Cortex of kidney (tissue), 1 donor: ENCODE data around the gene ANO6.
"Not testable (repeated sequence)": the region's sequence is repeated elsewhere in the genome, so short reads cannot be mapped to it uniquely, and the experiment has no call there.

Source experiments
- DNase-seq: peaks from one replicate; lab custom pipeline; 2025; lab: John Stamatoyannopoulos, UW

Gene ANO6

GRCh38 chr12:45215419-45216229 lies at the start of gene ANO6:
Gene ANO6 (plus strand): TSS chr12:45216095. CDS start chr12:45216322, 227 bp downstream.
- peak; percentile 30 for DNase-seq

GRCh38 chr12:45168976-45169375 lies 46.9 kb upstream of the ANO6 start:
- no peak for DNase-seq

- no peak for DNase-seq
Measured at GRCh38 chr12:45170456-45171042, 45.3 kb upstream of the ANO6 start.

GRCh38 chr12:45173293-45173692 lies 42.6 kb upstream of the ANO6 start:
- DNase-seq: not testable (repeated sequence)

GRCh38 chr12:45174595-45174994 lies 41.3 kb upstream of the ANO6 start:
- DNase-seq: no peak

GRCh38 chr12:45178771-45179170 lies 37.1 kb upstream of the ANO6 start:
- no peak for DNase-seq

GRCh38 chr12:45182511-45182910 lies 33.4 kb upstream of the ANO6 start:
- DNase-seq: no peak

GRCh38 chr12:45183246-45183645 lies 32.6 kb upstream of the ANO6 start:
- DNase-seq: no peak

- DNase-seq: no peak
Measured at GRCh38 chr12:45184147-45184963, 31.5 kb upstream of the ANO6 start.

GRCh38 chr12:45186762-45187161 lies 29.1 kb upstream of the ANO6 start:
- DNase-seq: no peak

GRCh38 chr12:45189766-45190403 lies 26.0 kb upstream of the ANO6 start:
- no peak for DNase-seq

GRCh38 chr12:45191239-45191638 lies 24.7 kb upstream of the ANO6 start:
- DNase-seq: no peak

- DNase-seq: no peak
Measured at GRCh38 chr12:45192707-45193106, 23.2 kb upstream of the ANO6 start.

GRCh38 chr12:45200491-45201043 lies 15.3 kb upstream of the ANO6 start:
- DNase-seq: no peak

GRCh38 chr12:45203767-45204166 lies 12.1 kb upstream of the ANO6 start:
- no peak for DNase-seq

GRCh38 chr12:45204757-45205156 lies 11.1 kb upstream of the ANO6 start:
- DNase-seq: no peak

- no peak for DNase-seq
Measured at GRCh38 chr12:45205165-45205825, 10.6 kb upstream of the ANO6 start.

- no peak for DNase-seq
Measured at GRCh38 chr12:45208604-45209487, 7.0 kb upstream of the ANO6 start.

GRCh38 chr12:45209784-45210183 lies 6.1 kb upstream of the ANO6 start:
- DNase-seq: no peak

- DNase-seq: no peak
Measured at GRCh38 chr12:45212064-45212463, 3.8 kb upstream of the ANO6 start.
